HL-60 (cell line): Measurements from ENCODE around the gene SHB.

Source experiments
- DNase-seq, 2 experiments: peaks; one replicate each; pipeline ENCODE4 v3.0.0-alpha.2; 2010 to 2020; ENCODE audit warnings: low read depth in 1 of 2, low spot score in 1 of 2
- H3K27ac ChIP-seq: fragments of 250-450 bp; sonication (Bioruptor Pico); replicated peaks from 2 replicates; pipeline ENCODE4 v1.5.1; 2020; ENCODE audit warnings: mild to moderate bottlenecking, moderate library complexity
- H3K27me3 ChIP-seq: fragments of 250-450 bp; sonication (Bioruptor Pico); 2 replicates; pipeline ENCODE4 v1.5.1; 2021; ENCODE audit warnings: mild to moderate bottlenecking, moderate library complexity; ENCODE audit not compliant: insufficient read depth, poor library complexity, severe bottlenecking
- H3K4me3 ChIP-seq: replicated peaks from 2 replicates; pipeline ENCODE4 v1.5.1; 2011; ENCODE audit warnings: mild to moderate bottlenecking, control low read depth, low read length; ENCODE audit not compliant: insufficient read depth
- CTCF ChIP-seq: IDR thresholded peaks from one replicate; pipeline ENCODE4 v1.5.1; 2011; ENCODE audit warnings: low read length, control low read depth, inconsistent platforms; ENCODE audit not compliant: insufficient read depth
- GABPA ChIP-seq: IDR thresholded peaks from 2 replicates; pipeline ENCODE4 v1.6.1; 2012; ENCODE audit warnings: low read depth
- POLR2AphosphoS5 ChIP-seq: IDR thresholded peaks from 2 replicates; pipeline ENCODE4 v1.6.1; 2012; ENCODE audit warnings: low read depth
- REST ChIP-seq: IDR thresholded peaks from 2 replicates; pipeline ENCODE4 v1.6.1; 2012; ENCODE audit warnings: low read depth; ENCODE audit not compliant: insufficient replicate concordance
- SPI1 ChIP-seq: IDR thresholded peaks from 2 replicates; pipeline ENCODE4 v1.6.1; 2012; ENCODE audit warnings: low read depth, mild to moderate bottlenecking, borderline replicate concordance

Gene SHB

DNA sequence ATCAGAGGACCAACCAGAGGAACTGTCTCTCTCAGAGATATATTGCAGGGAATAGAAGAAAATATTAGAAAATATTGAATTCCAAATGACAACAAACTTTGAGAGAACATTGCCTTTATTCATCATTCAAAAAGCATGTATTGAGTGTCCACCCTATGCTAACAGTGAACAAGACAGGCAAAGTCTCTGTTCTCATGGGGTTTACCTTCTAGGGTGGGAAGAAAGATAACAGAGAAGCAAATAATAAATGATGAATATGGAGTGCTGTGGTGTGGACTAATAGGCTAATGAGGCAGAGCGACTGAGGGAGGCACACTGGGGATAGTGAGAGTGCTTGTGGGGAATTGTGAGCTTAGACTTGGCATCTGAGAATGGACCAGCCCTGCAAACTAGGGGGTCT lies 43.4 kb upstream of the SHB start:
- Histone ChIP-seq H3K4me3 (no peak overlapping the region), H3K27me3 (no peaks in the 10 kb centered on the region), H3K27ac (no peak overlapping the region)
- DNase-seq, result no peak
- TF ChIP-seq GABPA (no peak), CTCF (no peak), POLR2AphosphoS5 (no peak), SPI1 (no peak), REST (no peak)

DNA sequence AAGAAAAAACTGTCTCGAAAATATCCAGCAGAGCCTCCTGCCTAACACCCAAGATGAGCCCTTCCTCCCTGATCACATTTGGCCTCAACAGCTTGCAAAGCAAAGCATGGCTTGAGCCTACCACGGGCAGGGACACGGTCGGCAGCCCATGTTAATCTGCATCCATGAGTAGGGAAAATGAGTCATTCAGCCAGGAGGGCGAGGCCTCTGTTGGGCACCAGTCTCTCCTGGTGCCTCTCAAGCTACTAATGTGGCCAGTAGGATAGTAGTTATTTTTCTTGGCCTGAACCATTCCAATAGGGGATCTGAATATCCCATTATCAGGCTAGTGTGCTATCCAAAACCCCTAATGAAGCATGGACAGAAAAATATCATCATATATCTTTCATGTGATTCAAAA lies 43.0 kb upstream of the SHB start:
- Histone ChIP-seq H3K4me3 (no peak overlapping the region), H3K27me3 (no peaks in the 10 kb centered on the region), H3K27ac (no peak overlapping the region)
- no peak for DNase-seq
- TF ChIP-seq GABPA (no peak), POLR2AphosphoS5 (no peak), SPI1 (no peak), CTCF (no peak), REST (no peak)

DNA sequence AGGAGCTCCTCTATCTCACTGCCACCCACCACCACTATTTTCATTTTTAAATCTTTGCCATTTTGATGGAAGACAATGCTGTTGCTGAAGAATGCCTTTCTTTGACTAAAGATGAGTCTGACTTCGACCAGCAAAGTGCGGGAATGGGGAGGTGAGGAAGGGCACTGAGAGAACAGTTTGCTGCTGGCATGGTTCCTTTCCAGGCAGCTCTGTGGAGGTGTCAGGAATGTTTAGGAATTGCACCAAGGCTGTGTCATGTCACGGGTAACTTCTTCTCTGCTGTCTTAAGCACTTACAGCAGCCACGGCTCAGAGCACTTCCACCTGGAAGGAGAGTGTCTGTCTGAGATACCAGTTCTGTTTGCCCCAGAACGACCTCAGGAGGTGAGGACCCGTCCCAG lies 41.4 kb upstream of the SHB start:
- no peaks in the 10 kb centered on the region for H3K27me3 ChIP-seq
- H3K4me3 ChIP-seq, result no peak overlapping the region
- TF ChIP-seq CTCF, result no peak
- TF ChIP-seq POLR2AphosphoS5, result no peak
- no peak for TF ChIP-seq SPI1
- TF ChIP-seq GABPA, result no peak
- no peak for DNase-seq
- H3K27ac ChIP-seq, result no peak overlapping the region

DNA sequence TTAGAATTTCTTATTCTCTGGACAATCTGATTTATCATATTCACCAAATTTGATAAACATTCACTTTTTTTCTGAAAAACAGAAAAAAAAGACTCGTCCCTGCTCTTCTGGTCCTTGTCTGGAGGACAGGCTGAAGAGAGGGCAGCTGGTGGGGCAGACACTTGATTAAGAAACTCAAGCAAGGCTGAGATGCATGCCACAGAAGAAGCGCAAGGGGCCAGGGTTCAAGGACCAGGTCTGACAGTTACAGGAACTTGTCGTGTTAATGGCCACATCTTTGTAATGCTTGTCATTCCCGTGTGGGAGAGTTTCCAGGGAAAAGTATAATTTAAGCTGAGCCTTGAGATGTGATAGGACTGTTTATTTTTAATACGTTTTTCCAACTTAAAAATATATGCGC lies 40.6 kb upstream of the SHB start:
- DNase-seq, result no peak
- no peak for TF ChIP-seq SPI1
- TF ChIP-seq CTCF, result no peak
- no peak for TF ChIP-seq GABPA
- TF ChIP-seq POLR2AphosphoS5, result no peak
- no peak for TF ChIP-seq REST
- Histone ChIP-seq H3K27ac (no peak overlapping the region), H3K4me3 (no peak overlapping the region), H3K27me3 (no peaks in the 10 kb centered on the region)
